B cell (primary cell): ENCODE results near the gene TPSAB1. TPM values are rescaled to one million over a fixed set of nuclear protein-coding genes. Genes with fewer than 3 reads are reported as not detected.

Experiments used
- ATAC-seq: fragments of 200-7000 bp; cut with Tn5 transposase; one replicate; pipeline ENCODE4 v1.10.0; 2021; ENCODE audit warnings: low read depth, mild to moderate bottlenecking, moderate number of reproducible peaks, moderate library complexity
- CTCF ChIA-PET: fragments of 350-600 bp; sonication (Branson Sonifier 250); formaldehyde crosslinking; loops from one replicate; lab custom pipeline; 2021; ENCODE audit warnings: antibody characterized with exemption, inconsistent platforms; lab: Charles Lee
- POLR2A ChIA-PET: fragments of 350-600 bp; sonication (Branson Sonifier 250); formaldehyde crosslinking; loops from one replicate; lab custom pipeline; 2021; ENCODE audit warnings: antibody characterized with exemption; lab: Charles Lee
- DNase-seq: peaks from one replicate; pipeline ENCODE4 v3.0.0; 2013
- H2AFZ ChIP-seq: 2 replicates; pipeline ENCODE4 v1.6.1; 2012; ENCODE audit warnings: mild to moderate bottlenecking, low read depth, low read length; ENCODE audit not compliant: insufficient read depth, poor library complexity, severe bottlenecking
- H3K27ac ChIP-seq, 2 donors: 1 replicate in 1 of 2; 2 replicates in 1 of 2; pipeline ENCODE4 v1.5.1; 2012 to 2013; ENCODE audit warnings: low read length in 2 of 2, mild to moderate bottlenecking in 2 of 2, moderate library complexity in 1 of 2
- H3K27me3 ChIP-seq, 4 experiments: fragments of 200-600 bp in 1 of 4; sonication (generic) in 1 of 4; replicated peaks in 1 of 4; 1 replicate in 2 of 4; 2 replicates in 2 of 4; pipeline versions ENCODE4 v1.6.1 to v1.7.0; 2013 to 2016; ENCODE audit warnings: low read length in 3 of 4, mild to moderate bottlenecking in 2 of 4, mixed read lengths in 1 of 4, moderate library complexity in 1 of 4; ENCODE audit not compliant: insufficient read depth in 4 of 4, control insufficient read depth in 3 of 4; ENCODE audit errors: control extremely low read depth in 1 of 4
- H3K36me3 ChIP-seq, 2 experiments: replicated peaks in 1 of 2; 1 replicate in 1 of 2; 2 replicates in 1 of 2; pipeline versions ENCODE4 v1.6.1 to v1.7.1; 2013; ENCODE audit warnings: low read length in 1 of 2; ENCODE audit not compliant: insufficient read depth in 2 of 2, control insufficient read depth in 1 of 2; ENCODE audit errors: control extremely low read depth in 1 of 2, extremely low read depth in 1 of 2
- H3K4me1 ChIP-seq, 2 donors: fragments of 200-600 bp in 1 of 2; sonication (generic) in 1 of 2; 1 replicate in 1 of 2; 2 replicates in 1 of 2; pipeline versions ENCODE4 v1.5.1 to v1.6.1; 2013 to 2017; ENCODE audit warnings: low read length in 2 of 2; ENCODE audit not compliant: control insufficient read depth in 2 of 2, insufficient read depth in 2 of 2
- H3K4me2 ChIP-seq: replicated peaks from 2 replicates; pipeline ENCODE3; 2012; ENCODE audit warnings: mild to moderate bottlenecking, low read depth, low read length; ENCODE audit not compliant: poor library complexity, severe bottlenecking
- H3K4me3 ChIP-seq, 5 experiments: fragments of 200-600 bp in 1 of 5; sonication (generic) in 1 of 5; 1 replicate in 3 of 5; 2 replicates in 2 of 5; pipeline versions ENCODE4 v1.5.1 to v1.7.0; 2011 to 2016; ENCODE audit warnings: low read length in 4 of 5, mild to moderate bottlenecking in 4 of 5, low read depth in 2 of 5, control low read depth in 1 of 5, moderate library complexity in 1 of 5; ENCODE audit not compliant: insufficient read depth in 1 of 5; ENCODE audit errors: control extremely low read depth in 1 of 5, extremely low read depth in 1 of 5
- H3K79me2 ChIP-seq: fragments of 200-600 bp; sonication (generic); one replicate; pipeline ENCODE4 v1.6.0; 2016; ENCODE audit warnings: low read length; ENCODE audit not compliant: control insufficient read depth, insufficient read depth
- H3K9ac ChIP-seq: fragments of 200-600 bp; sonication (generic); 2 replicates; pipeline ENCODE4 v1.6.1; 2017; ENCODE audit warnings: mild to moderate bottlenecking, low read length, moderate library complexity
- H3K9me3 ChIP-seq, 3 donors: one replicate each; pipeline versions ENCODE4 v1.6.1 to v1.7.1; 2013; ENCODE audit warnings: low read length in 2 of 3; ENCODE audit not compliant: control insufficient read depth in 2 of 3, insufficient read depth in 1 of 3; ENCODE audit errors: control extremely low read depth in 1 of 3
- H4K20me1 ChIP-seq: 2 replicates; pipeline ENCODE4 v1.6.0; 2012; ENCODE audit warnings: mild to moderate bottlenecking, low read length; ENCODE audit not compliant: insufficient read depth, control insufficient read depth, poor library complexity, severe bottlenecking
- H3K27ac Mint-ChIP-seq: one replicate; pipeline ENCODE4 v1.8.0; 2021; ENCODE audit warnings: mixed read lengths
- H3K27me3 Mint-ChIP-seq: one replicate; pipeline ENCODE4 v1.8.0; 2021; ENCODE audit warnings: mixed read lengths
- H3K4me1 Mint-ChIP-seq: one replicate; pipeline ENCODE4 v1.8.0; 2021; ENCODE audit warnings: mixed read lengths
- H3K4me3 Mint-ChIP-seq: one replicate; pipeline ENCODE4 v1.8.0; 2021; ENCODE audit warnings: mixed read lengths
- H3K9me3 Mint-ChIP-seq: one replicate; pipeline ENCODE4 v1.8.0; 2022; ENCODE audit warnings: mixed read lengths; ENCODE audit not compliant: insufficient read depth
- EZH2 ChIP-seq: IDR thresholded peaks from 2 replicates; pipeline ENCODE4 v1.6.1; 2012; ENCODE audit warnings: borderline replicate concordance, low read depth, mild to moderate bottlenecking, moderate library complexity, low read length; ENCODE audit not compliant: insufficient read depth, poor library complexity, severe bottlenecking
- WGBS: methylation state at CpG from one replicate; pipeline ENCODE4 v1.1.5; 2013; ENCODE audit warnings: missing lambda C conversion rate; ENCODE audit not compliant: insufficient coverage; 5-methylcytosine and 5-hydroxymethylcytosine counted together
- intact Hi-C: fragments of 100-400 bp; cut with micrococcal nuclease; formaldehyde crosslinking; loops from one replicate; pipeline ENCODE4 v1.10.0; 2022
- polyA plus RNA-seq: library from polyadenylated mRNA; depleted of rRNA; stranded (reverse); fragments of >200 nt; gene quantifications from 2 replicates; pipeline ENCODE4 v1.2.3, GENCODE V29; 2012
- total RNA-seq, 2 donors: library from RNA; stranded (reverse); fragments of 120-200 nt in 1 of 2; gene quantifications; 1 replicate in 1 of 2; 2 replicates in 1 of 2; pipeline versions ENCODE4 v1.2.3 to v1.2.4, GENCODE V29; 2013 to 2022
- TF ChIP-seq, protein P1 (sequence below): fragments of 200-600 bp; IDR thresholded peaks from one replicate; pipeline ENCODE4 v1.8.0; 2022; ENCODE audit warnings: antibody characterized with exemption, mild to moderate bottlenecking

Gene TPSAB1
- total and polyA plus RNA-seq, 2 donors (not counting 1 experiment from before 2014, with no cell fraction given) = not detected

DNA sequence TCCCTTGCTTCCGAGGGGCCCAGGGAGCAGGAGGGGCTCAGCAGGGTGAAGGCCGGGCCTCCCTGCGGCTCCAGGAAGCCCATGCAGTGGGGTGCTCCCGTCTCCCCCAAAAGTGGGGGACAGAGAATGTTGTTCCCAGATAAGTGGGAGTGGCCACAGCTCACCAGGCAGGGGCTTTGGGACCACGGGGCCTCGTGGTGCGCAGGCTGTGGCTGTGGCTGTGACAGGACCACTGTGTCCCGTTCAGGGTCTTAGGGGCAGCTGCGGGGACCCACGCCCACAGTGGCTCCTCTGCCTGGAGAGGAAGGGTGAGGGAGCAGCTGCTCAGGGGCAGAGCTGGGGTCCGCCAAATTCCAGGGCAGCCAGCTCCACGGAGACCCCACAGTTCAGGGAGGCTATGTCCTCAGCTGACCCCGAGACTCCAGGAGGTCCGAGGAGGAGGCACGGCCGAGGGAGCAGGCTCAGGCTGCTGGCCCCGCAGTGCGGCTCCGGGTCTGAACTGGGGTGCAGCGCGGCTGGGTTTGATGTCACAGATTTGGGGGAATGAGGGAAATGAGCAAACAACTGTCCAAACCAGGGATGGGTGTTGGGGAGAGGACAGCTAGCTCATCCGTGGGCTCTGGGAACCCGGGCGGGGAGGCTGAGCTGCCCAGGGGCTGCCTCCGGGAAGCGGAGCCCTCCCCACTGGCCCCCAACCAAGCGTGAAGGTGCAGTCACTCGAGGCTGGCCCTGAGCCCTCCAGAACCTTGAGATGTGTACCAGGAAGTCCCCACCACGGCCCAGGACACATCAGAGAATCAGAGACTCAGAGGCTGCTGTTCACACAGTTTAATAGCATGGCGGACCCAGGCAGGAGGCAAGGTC, 38.8 kb downstream of the TPSAB1 start:
- ChIA-PET POLR2A (no interaction called here), CTCF (no interaction called here)
- no peak overlapping the region for H3K4me2 ChIP-seq
- no peaks in the 10 kb centered on the region for H3K9me3 ChIP-seq
- no peaks in the 10 kb centered on the region for H3K36me3 ChIP-seq
- H3K27me3 ChIP-seq = peaks cover 0 to 5% (median 0%) of the 10 kb centered on the region in 4 experiments
- no peak for DNase-seq
- no peak overlapping the region for H2AFZ ChIP-seq
- H3K27ac Mint-ChIP-seq = no peak overlapping the region
- H3K4me3 Mint-ChIP-seq = no peak overlapping the region
- no peaks in the 10 kb centered on the region for H4K20me1 ChIP-seq
- H3K4me3 ChIP-seq = no peak overlapping the region
- no peaks in the 10 kb centered on the region for H3K4me1 ChIP-seq
- no peak for ATAC-seq
- peaks cover 12% of the 10 kb centered on the region for H3K27me3 Mint-ChIP-seq
- peaks cover 2% of the 10 kb centered on the region for H3K4me1 Mint-ChIP-seq
- intact Hi-C loops = no loop called here
- H3K9ac ChIP-seq = no peak overlapping the region
- no peaks in the 10 kb centered on the region for H3K79me2 ChIP-seq
- TF ChIP-seq, protein P1, sequence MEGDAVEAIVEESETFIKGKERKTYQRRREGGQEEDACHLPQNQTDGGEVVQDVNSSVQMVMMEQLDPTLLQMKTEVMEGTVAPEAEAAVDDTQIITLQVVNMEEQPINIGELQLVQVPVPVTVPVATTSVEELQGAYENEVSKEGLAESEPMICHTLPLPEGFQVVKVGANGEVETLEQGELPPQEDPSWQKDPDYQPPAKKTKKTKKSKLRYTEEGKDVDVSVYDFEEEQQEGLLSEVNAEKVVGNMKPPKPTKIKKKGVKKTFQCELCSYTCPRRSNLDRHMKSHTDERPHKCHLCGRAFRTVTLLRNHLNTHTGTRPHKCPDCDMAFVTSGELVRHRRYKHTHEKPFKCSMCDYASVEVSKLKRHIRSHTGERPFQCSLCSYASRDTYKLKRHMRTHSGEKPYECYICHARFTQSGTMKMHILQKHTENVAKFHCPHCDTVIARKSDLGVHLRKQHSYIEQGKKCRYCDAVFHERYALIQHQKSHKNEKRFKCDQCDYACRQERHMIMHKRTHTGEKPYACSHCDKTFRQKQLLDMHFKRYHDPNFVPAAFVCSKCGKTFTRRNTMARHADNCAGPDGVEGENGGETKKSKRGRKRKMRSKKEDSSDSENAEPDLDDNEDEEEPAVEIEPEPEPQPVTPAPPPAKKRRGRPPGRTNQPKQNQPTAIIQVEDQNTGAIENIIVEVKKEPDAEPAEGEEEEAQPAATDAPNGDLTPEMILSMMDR = no peak
- no peak for TF ChIP-seq EZH2
- 76% methylated on average over 28 of the region's 30 CpGs for WGBS
- H3K27ac ChIP-seq = no peak overlapping the region
- H3K9me3 Mint-ChIP-seq = no peaks in the 10 kb centered on the region

DNA sequence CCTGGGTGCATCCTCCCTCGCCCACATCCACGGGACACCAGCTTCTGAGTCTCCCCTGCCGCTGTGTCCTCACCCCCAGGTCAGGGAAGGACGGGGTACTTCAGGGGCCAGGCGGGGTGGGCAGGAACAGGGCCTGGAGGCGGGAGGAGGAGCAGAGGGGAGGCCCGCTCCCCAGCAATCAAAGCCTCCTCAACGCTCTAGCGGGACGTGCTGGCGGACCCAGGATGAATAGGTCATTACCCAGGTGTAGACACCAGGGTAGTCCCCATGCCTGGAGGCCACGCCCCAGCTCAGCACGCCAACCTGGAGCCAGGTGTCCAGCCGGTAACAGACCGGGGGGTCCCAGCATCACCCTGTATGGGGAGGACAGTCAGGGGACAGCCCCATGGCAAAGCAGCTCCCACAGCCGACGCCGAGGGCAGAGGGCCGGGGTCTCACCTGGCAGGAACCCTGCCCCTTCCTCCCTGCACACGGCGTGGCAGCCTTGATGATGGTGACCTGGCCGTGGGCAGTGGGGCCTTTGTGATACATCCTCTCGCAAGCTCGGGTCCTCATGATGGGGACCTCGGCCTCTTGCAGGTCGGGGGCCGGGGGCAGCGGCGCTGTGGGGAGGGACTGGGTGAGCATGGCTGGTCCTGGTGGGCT, 39.6 kb downstream of the TPSAB1 start:
- Mint-ChIP-seq H3K27ac (no peak overlapping the region), H3K4me3 (no peak overlapping the region), H3K9me3 (no peaks in the 10 kb centered on the region), H3K4me1 (peaks cover 2% of the 10 kb centered on the region), H3K27me3 (peaks cover 12% of the 10 kb centered on the region)
- DNase-seq = no peak
- Histone ChIP-seq H3K27me3 (peaks cover 0 to 5% (median 0%) of the 10 kb centered on the region in 4 experiments), H2AFZ (no peak overlapping the region), H3K79me2 (no peaks in the 10 kb centered on the region), H3K36me3 (no peaks in the 10 kb centered on the region), H3K4me1 (no peaks in the 10 kb centered on the region), H3K9ac (no peak overlapping the region), H3K27ac (no peak overlapping the region), H3K4me2 (no peak overlapping the region), H3K9me3 (no peaks in the 10 kb centered on the region), H4K20me1 (no peaks in the 10 kb centered on the region), H3K4me3 (no peak overlapping the region)
- ATAC-seq = no peak
- 87% methylated on average over 29 of the region's 29 CpGs for WGBS
- POLR2A ChIA-PET = no interaction called here
- TF ChIP-seq, protein P1 = no peak
- TF ChIP-seq EZH2 = no peak
- CTCF ChIA-PET = interaction anchor here (0.6 kb wide), 1 partner anchor 14 kb away, joined by 3 read pairs; no protein-coding TSS in a partner anchor
- intact Hi-C loops = no loop called here
